HG03565 (cell line): ENCODE data around the gene FAM174B.

Experiments
- ATAC-seq: cut with Tn5 transposase; IDR thresholded peaks from one replicate; pipeline ENCODE4 v1.9.1; 2021; ENCODE audit warnings: mild to moderate bottlenecking, moderate library complexity; ENCODE audit not compliant: unreplicated experiment

The FAM174B gene

DNA sequence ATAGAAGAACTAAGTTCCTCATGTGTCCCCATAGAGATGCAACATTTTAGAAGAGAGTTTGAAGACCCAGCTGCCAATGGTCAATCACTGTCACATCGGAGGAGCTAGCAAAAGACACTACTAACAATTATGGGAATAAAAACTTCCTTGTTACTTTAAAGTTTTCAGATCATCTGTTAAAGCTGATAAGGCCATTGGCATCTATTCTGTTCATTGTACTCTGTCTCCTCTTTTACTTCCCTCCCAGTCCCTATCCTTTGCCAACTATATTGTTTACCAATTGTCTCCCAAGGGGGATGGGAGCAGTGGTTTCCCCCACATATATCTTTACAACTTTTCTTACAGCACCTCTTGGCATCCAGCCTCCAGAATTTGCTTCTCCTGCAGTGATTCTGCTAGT, 81.0 kb downstream of the FAM174B start:
- ATAC-seq = no peak

DNA sequence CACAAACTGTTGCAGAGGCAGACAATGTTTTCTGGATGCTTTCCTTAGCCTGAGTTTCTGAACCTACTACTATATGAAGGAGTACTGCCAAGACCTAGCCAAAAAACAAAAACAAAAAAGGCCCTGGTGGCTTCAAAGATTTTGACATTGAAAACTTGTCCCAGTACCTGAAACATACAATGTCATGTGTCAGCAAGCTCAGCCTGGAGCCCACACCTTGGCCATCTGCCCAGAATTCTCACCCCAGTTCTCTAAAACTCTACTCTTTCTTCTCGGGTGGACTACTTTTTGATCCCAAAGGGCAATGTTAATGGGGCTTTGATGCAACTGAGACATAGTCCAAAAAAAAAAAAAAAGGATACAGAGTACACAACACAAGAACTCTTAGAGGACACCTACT, 81.4 kb downstream of the FAM174B start:
- ATAC-seq = no peak

DNA sequence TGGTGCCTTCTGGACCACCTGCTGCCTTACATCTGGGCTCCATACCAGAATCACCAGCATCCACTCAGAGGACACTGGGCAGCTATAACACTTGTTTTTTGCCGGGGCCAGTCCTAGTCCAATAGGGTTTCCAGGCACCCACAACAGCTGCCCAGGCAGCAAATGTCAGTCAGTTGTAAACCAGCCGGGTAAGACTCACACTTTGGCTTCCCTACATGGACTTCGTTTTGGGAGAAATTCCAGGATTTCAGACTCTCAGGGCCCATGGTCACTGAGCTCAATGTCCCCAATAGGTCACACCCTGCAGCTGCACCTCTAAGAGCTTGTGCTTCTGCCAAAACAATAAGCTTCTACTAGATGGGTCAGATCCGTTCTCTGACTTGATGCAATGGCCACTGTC, 83.8 kb downstream of the FAM174B start:
- no peak for ATAC-seq

DNA sequence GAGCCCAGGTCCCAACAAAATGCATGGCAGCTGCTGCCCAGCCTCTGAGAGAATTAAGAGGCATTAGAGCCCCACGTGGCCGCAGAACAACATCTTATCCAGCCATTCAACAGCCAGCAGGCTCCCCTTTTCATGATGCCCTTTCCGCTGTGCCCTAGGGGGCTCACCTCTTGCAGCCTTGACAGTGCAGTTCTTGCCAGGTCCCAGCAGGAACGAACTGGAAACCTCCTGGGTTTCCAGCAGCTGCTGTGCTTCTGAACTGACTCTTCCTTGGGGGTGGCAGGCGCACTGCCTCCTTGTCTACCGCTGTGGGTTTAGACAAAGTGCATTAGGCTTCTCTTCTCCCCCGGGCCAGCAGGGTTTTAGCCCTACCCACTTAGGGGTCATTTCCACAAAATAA, 85.2 kb downstream of the FAM174B start:
- no peak for ATAC-seq

DNA sequence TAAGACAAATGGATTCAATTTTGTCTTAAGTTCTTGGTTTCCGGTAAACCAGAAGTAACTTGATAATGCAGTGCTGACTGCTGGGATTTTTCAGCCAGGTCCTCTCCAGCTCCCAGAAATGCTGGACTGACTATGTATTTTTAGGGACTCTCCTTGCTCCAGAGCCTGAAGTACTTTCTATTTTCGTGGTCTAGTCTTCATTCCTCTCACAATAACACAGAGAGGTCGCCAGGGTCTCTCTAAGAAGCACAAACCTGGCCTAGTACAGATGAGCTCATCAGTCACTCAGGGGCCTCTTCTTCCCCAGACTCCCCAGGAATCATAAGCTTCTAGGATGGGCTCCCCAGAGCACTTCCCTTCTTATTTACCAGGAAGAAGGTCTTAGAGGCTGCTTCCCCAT, 85.8 kb downstream of the FAM174B start:
- no peak for ATAC-seq
